ENCODE measurements around the gene HTD2. TPM values are rescaled to one million over a fixed set of nuclear protein-coding genes. Genes with fewer than 3 reads are reported as not detected.
"Not testable (repeated sequence)": the region's sequence is repeated elsewhere in the genome, so short reads cannot be mapped to it uniquely, and the experiment has no call there.

Gene HTD2
- 1 to 10 TPM; 7.6 to 9.5 TPM for total RNA-seq

- H3K27ac Mint-ChIP-seq: peak within 1 kb of the TSS; percentile 98
- peaks cover 32% of the 10 kb centered on the region for H3K4me1 Mint-ChIP-seq (ENCODE audit: low read depth)
- H3K9me3 Mint-ChIP-seq: no peaks in the 10 kb centered on the region
- ChIA-PET CTCF (interaction anchor here (0.6 to 4.5 kb wide), 62 partner anchors 9 to 548 kb away, joined by 3 to 56 read pairs (median 4); partner anchors contain the start of genes ABHD6, ACOX2, FLNB and KCTD6), POLR2A (interaction anchor here (0.6 to 2.0 kb wide), 14 partner anchors 10 to 652 kb away, joined by 3 to 10 read pairs (median 4); partner anchors contain the start of genes PDHB, PXK and SLMAP)
- DNase-seq: peak; percentile 99
- H3K27me3 Mint-ChIP-seq: peaks cover 7% of the 10 kb centered on the region
- intact Hi-C loops (cut with micrococcal nuclease): loop anchor here (1.0 to 2.0 kb wide), 10 partner anchors 18 to 325 kb away; partner anchors contain the start of genes ABHD6, FLNB and KCTD6
- peak within 1 kb of the TSS; percentile 94 for H3K4me3 Mint-ChIP-seq
- H3K36me3 Mint-ChIP-seq: peaks cover 13% of the 10 kb centered on the region
Observed at GRCh38 chr3:58305882-58306711, at the start of gene HTD2, which contains the start of gene RPP14. TSS of gene HTD2 (plus strand) at chr3:58306520. CDS start at chr3:58317614, 11,094 bp downstream. TSS of gene RPP14 (plus strand) at chr3:58306245. CDS start at chr3:58310330, 4,085 bp downstream.

- no peaks in the 10 kb centered on the region for H3K9me3 Mint-ChIP-seq
- no peaks in the 10 kb centered on the region for H3K4me1 Mint-ChIP-seq (ENCODE audit: low read depth)
- H3K36me3 Mint-ChIP-seq: peaks cover 3% of the 10 kb centered on the region
- ChIA-PET CTCF (no interaction called here), POLR2A (no interaction called here)
- H3K27ac Mint-ChIP-seq: no peak overlapping the region
- DNase-seq: no peak
- intact Hi-C loops (cut with micrococcal nuclease): no loop called here
- no peak overlapping the region for H3K4me3 Mint-ChIP-seq
- no peaks in the 10 kb centered on the region for H3K27me3 Mint-ChIP-seq
Observed at GRCh38 chr3:58258392-58259055, 47.8 kb upstream of the HTD2 start.

GRCh38 chr3:58260261-58260731 lies 46.0 kb upstream of the HTD2 start:
- peak; percentile 37 for DNase-seq
- ChIA-PET CTCF (no interaction called here), POLR2A (no interaction called here)
- intact Hi-C loops (cut with micrococcal nuclease): no loop called here
- Mint-ChIP-seq H3K36me3 (peaks cover 3% of the 10 kb centered on the region), H3K4me3 (no peak overlapping the region), H3K4me1 (ENCODE audit: low read depth) (no peaks in the 10 kb centered on the region), H3K27ac (no peak overlapping the region), H3K27me3 (no peaks in the 10 kb centered on the region), H3K9me3 (no peaks in the 10 kb centered on the region)

GRCh38 chr3:58260733-58261132 lies 45.6 kb upstream of the HTD2 start:
- no peaks in the 10 kb centered on the region for H3K27me3 Mint-ChIP-seq
- H3K9me3 Mint-ChIP-seq: no peaks in the 10 kb centered on the region
- H3K4me3 Mint-ChIP-seq: no peak overlapping the region
- H3K27ac Mint-ChIP-seq: no peak overlapping the region
- intact Hi-C loops (cut with micrococcal nuclease): no loop called here
- H3K4me1 Mint-ChIP-seq (ENCODE audit: low read depth): no peaks in the 10 kb centered on the region
- CTCF ChIA-PET: no interaction called here
- no peak for DNase-seq
- POLR2A ChIA-PET: no interaction called here
- peaks cover 3% of the 10 kb centered on the region for H3K36me3 Mint-ChIP-seq

GRCh38 chr3:58261954-58262666 lies 44.2 kb upstream of the HTD2 start:
- Mint-ChIP-seq H3K27me3 (no peaks in the 10 kb centered on the region), H3K4me3 (no peak overlapping the region), H3K9me3 (no peaks in the 10 kb centered on the region), H3K27ac (no peak overlapping the region), H3K4me1 (ENCODE audit: low read depth) (no peaks in the 10 kb centered on the region), H3K36me3 (peaks cover 3% of the 10 kb centered on the region)
- intact Hi-C loops (cut with micrococcal nuclease): no loop called here
- POLR2A ChIA-PET: no interaction called here
- CTCF ChIA-PET: interaction anchor here (0.6 kb wide), 1 partner anchor 406 kb away, joined by 4 read pairs; no protein-coding TSS in a partner anchor
- no peak for DNase-seq

GRCh38 chr3:58266577-58266976 lies 39.7 kb upstream of the HTD2 start:
- Mint-ChIP-seq H3K27me3 (no peaks in the 10 kb centered on the region), H3K4me1 (ENCODE audit: low read depth) (no peaks in the 10 kb centered on the region), H3K36me3 (no peaks in the 10 kb centered on the region), H3K27ac (no peak overlapping the region), H3K9me3 (no peaks in the 10 kb centered on the region), H3K4me3 (no peak overlapping the region)
- POLR2A ChIA-PET: no interaction called here
- intact Hi-C loops (cut with micrococcal nuclease): no loop called here
- DNase-seq: no peak
- CTCF ChIA-PET: interaction anchor here (0.9 to 1.2 kb wide), 2 partner anchors 39 to 89 kb away, joined by 3 read pairs; partner anchors contain the start of genes HTD2 and RPP14

- H3K36me3 Mint-ChIP-seq, CTCF ChIA-PET: not testable (repeated sequence)
Observed at GRCh38 chr3:58267543-58267942, 38.8 kb upstream of the HTD2 start.

GRCh38 chr3:58269356-58269755 lies 37.0 kb upstream of the HTD2 start:
- H3K36me3 Mint-ChIP-seq: peaks cover 2% of the 10 kb centered on the region
- no peaks in the 10 kb centered on the region for H3K27me3 Mint-ChIP-seq
- intact Hi-C loops (cut with micrococcal nuclease): no loop called here
- no peaks in the 10 kb centered on the region for H3K9me3 Mint-ChIP-seq
- POLR2A ChIA-PET: no interaction called here
- H3K4me3 Mint-ChIP-seq: no peak overlapping the region
- CTCF ChIA-PET: no interaction called here
- H3K27ac Mint-ChIP-seq: no peak overlapping the region
- no peak for DNase-seq
- H3K4me1 Mint-ChIP-seq (ENCODE audit: low read depth): peaks cover 7% of the 10 kb centered on the region

More at GRCh38 chr3:58267543-58267942, 38.8 kb upstream of the HTD2 start:
- intact Hi-C loops (cut with micrococcal nuclease); POLR2A ChIA-PET; DNase-seq; H3K9me3 Mint-ChIP-seq; H3K27ac Mint-ChIP-seq; H3K4me1 Mint-ChIP-seq (ENCODE audit: low read depth); H3K27me3 Mint-ChIP-seq; H3K4me3 Mint-ChIP-seq: not testable (repeated sequence)

- no peak overlapping the region for H3K27ac Mint-ChIP-seq
- peaks cover 7% of the 10 kb centered on the region for H3K36me3 Mint-ChIP-seq
- POLR2A ChIA-PET: no interaction called here
- H3K27me3 Mint-ChIP-seq: no peaks in the 10 kb centered on the region
- CTCF ChIA-PET: no interaction called here
- H3K4me1 Mint-ChIP-seq (ENCODE audit: low read depth): peaks cover 7% of the 10 kb centered on the region
- H3K4me3 Mint-ChIP-seq: no peak overlapping the region
- H3K9me3 Mint-ChIP-seq: no peaks in the 10 kb centered on the region
- no peak for DNase-seq
- intact Hi-C loops (cut with micrococcal nuclease): no loop called here
Observed at GRCh38 chr3:58270485-58270884, 35.8 kb upstream of the HTD2 start.

GRCh38 chr3:58271901-58272501 lies 34.3 kb upstream of the HTD2 start:
- H3K36me3 Mint-ChIP-seq: peaks cover 16% of the 10 kb centered on the region
- peak; percentile 13 for DNase-seq
- H3K4me3 Mint-ChIP-seq: no peak overlapping the region
- H3K4me1 Mint-ChIP-seq (ENCODE audit: low read depth): peaks cover 7% of the 10 kb centered on the region
- CTCF ChIA-PET: interaction anchor here (0.6 kb wide), 1 partner anchor 142 kb away, joined by 4 read pairs; no protein-coding TSS in a partner anchor
- peaks cover 3% of the 10 kb centered on the region for H3K9me3 Mint-ChIP-seq
- no peak overlapping the region for H3K27ac Mint-ChIP-seq
- no peaks in the 10 kb centered on the region for H3K27me3 Mint-ChIP-seq
- intact Hi-C loops (cut with micrococcal nuclease): no loop called here
- POLR2A ChIA-PET: no interaction called here

GRCh38 chr3:58272891-58273290 lies 33.4 kb upstream of the HTD2 start:
- Mint-ChIP-seq H3K9me3 (peaks cover 3% of the 10 kb centered on the region), H3K4me3 (no peak overlapping the region), H3K4me1 (ENCODE audit: low read depth) (peaks cover 7% of the 10 kb centered on the region), H3K27me3 (no peaks in the 10 kb centered on the region), H3K27ac (no peak overlapping the region), H3K36me3 (peaks cover 16% of the 10 kb centered on the region)
- ChIA-PET CTCF (interaction anchor here (0.6 kb wide), 1 partner anchor 141 kb away, joined by 4 read pairs; no protein-coding TSS in a partner anchor), POLR2A (no interaction called here)
- DNase-seq: no peak
- intact Hi-C loops (cut with micrococcal nuclease): no loop called here

All from activated CD4-positive, alpha-beta memory T cell treated with anti-CD3 and anti-CD28 coated beads for 36 hours (primary cell).